Mucosa of descending colon (tissue), 3 donors: Measurements from ENCODE around the gene VEGFC. TPM values are rescaled to one million over a fixed set of nuclear protein-coding genes. Genes with fewer than 3 reads are reported as not detected.

Experiments used
- ATAC-seq: fragments of 200-7000 bp; cut with Tn5 transposase; one replicate; pipeline ENCODE4 v1.9.1; 2020; ENCODE audit warnings: mild to moderate bottlenecking, moderate library complexity
- DNase-seq, 3 donors: peaks; one replicate each; pipeline ENCODE4 v3.0.0-alpha.2; 2020
- H3K36me3 ChIP-seq: fragments of 200-600 bp; one replicate; pipeline ENCODE4 v1.8.0; 2021; ENCODE audit warnings: low read depth, mild to moderate bottlenecking
- H3K4me1 ChIP-seq: fragments of 200-600 bp; one replicate; pipeline ENCODE4 v1.8.0; 2021; ENCODE audit warnings: low read depth, mild to moderate bottlenecking
- H3K4me3 ChIP-seq: fragments of 200-600 bp; one replicate; pipeline ENCODE4 v1.8.0; 2021; ENCODE audit warnings: mild to moderate bottlenecking
- H3K9me3 ChIP-seq: fragments of 200-600 bp; one replicate; pipeline ENCODE4 v1.8.0; 2021; ENCODE audit warnings: mild to moderate bottlenecking
- intact Hi-C, 2 donors: fragments of 100-400 bp; cut with DNase I in 1 of 2; cut with micrococcal nuclease in 1 of 2; formaldehyde crosslinking; loops; one replicate each; pipeline versions ENCODE4 v1.11.0 to v1.11.1; 2022; cut with DNase I, micrococcal nuclease
- total RNA-seq, 3 donors: library from RNA; stranded (reverse); fragmentation: NEBNext Ultra II Directional in 2 of 3; extraction: Animal tissue kit (Norgen Biotek cat#: 25700) in 2 of 3; gene quantifications; one replicate each; pipeline versions ENCODE4 v1.2.1 to v1.2.4, GENCODE V29; 2021 to 2023
- TF ChIP-seq, protein P1 (sequence below): fragments of 200-600 bp; IDR thresholded peaks from one replicate; pipeline ENCODE4 v1.8.0; 2022; ENCODE audit warnings: antibody characterized with exemption, mild to moderate bottlenecking
- donor health status: DM: no; HTN: no; CAD: no; lungs with moderate emphysema.
- donor health status: DM: no; HTN: no; CAD: no.
- donor health status: DM: no; HTN: yes; CAD: no.

VEGFC gene
- total RNA-seq, 3 donors from 2014 or later = 1.2 to 5.3 (median 3.4) TPM

DNA sequence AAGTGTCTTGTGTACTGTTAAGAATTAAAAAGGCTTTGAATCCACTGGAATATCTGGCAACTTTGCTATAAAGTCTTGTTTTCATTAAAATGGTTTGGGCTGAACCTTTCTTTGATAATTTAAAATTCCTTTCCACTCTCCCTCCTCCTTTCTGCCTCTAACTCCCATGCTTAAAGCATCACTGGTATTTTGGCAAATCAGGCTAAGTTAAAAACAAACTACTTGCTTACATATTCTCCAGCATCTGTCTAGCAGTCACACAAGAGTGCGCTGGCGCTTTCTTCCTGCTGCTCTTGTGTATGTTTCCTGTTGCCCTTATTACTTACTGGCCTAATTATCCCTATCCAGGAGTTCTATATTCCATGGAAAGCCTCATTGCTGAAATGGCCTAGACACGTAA lies 136.6 kb downstream of the VEGFC start:
- ATAC-seq (no peak), DNase-seq (no peak)
- Histone ChIP-seq H3K4me3 (no peak overlapping the region), H3K9me3 (no peaks in the 10 kb centered on the region), H3K36me3 (no peaks in the 10 kb centered on the region), H3K4me1 (no peaks in the 10 kb centered on the region)
- TF ChIP-seq, protein P1, sequence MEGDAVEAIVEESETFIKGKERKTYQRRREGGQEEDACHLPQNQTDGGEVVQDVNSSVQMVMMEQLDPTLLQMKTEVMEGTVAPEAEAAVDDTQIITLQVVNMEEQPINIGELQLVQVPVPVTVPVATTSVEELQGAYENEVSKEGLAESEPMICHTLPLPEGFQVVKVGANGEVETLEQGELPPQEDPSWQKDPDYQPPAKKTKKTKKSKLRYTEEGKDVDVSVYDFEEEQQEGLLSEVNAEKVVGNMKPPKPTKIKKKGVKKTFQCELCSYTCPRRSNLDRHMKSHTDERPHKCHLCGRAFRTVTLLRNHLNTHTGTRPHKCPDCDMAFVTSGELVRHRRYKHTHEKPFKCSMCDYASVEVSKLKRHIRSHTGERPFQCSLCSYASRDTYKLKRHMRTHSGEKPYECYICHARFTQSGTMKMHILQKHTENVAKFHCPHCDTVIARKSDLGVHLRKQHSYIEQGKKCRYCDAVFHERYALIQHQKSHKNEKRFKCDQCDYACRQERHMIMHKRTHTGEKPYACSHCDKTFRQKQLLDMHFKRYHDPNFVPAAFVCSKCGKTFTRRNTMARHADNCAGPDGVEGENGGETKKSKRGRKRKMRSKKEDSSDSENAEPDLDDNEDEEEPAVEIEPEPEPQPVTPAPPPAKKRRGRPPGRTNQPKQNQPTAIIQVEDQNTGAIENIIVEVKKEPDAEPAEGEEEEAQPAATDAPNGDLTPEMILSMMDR = no peak
- intact Hi-C loops = no loop called here

DNA sequence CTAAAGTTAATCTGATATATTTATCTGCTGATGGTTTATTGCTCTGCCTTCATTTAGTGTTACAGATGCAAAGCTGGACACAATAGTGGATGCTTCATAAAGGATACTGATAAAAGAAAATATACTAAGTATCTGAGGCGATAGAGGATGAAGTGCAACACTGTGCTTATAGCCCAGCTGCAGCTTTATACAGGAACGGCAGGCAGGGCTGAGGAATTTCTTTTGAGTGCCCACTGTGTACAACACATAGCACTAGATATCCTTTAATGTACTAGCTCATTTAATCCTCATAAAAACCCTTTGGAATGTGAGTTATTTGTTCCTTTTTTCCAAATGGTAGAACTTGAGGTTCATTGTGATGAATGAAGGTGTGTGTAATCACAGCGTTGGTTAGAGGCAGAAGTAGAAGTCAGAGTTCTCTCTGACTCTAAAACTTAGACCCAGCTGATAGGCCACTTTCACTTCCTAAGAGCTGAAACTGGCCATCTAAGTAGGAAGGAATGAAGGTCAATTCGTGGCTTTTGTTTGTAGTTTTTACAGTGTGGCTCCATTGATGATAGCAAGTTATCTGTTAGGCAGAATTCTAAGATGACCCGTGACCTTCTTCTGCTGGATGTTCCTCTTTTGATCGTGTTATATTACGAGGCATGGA lies 138.0 kb downstream of the VEGFC start:
- DNase-seq (no peak), ATAC-seq (no peak)
- no peaks in the 10 kb centered on the region for H3K4me1 ChIP-seq
- intact Hi-C loops = no loop called here
- TF ChIP-seq, protein P1 = no peak
- H3K36me3 ChIP-seq = no peaks in the 10 kb centered on the region
- no peaks in the 10 kb centered on the region for H3K9me3 ChIP-seq
- no peak overlapping the region for H3K4me3 ChIP-seq

DNA sequence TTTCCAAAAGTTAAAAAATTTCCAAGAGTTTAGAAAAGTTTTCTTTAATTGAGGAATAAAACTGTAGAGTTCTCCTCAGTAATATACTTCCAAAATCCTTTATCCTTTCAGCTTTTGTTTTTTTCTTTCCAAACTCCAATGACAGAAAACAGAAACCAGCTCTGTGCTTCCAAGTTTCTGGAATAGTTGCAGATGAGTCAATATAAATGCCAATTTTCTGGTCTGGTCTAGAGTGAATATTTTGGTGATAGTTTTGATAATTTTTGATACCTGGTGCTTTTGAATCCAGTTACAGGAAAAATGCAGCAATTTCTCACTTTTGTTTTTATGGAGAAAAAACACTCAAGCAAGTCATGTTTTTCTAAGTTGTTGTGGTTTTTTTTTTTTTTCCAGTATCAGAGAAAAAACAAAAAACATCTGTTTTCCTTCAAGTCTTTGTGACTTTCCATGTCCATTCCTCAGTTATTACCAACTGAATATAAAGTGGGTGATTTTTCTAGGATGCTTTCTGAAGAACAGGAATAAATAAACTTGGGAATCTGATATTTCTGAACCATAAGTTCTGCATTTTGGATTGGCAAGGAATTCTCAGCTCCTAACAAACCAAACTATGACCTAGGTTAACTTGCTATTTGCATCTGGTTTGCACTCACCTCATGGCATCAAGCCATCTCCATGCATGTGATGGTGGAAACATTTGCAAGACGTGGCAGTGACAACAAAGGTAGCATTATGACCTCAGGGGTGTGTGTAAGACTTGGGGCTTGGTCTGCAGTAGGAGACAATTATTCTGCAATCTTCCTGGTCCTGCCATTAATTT lies 139.1 kb downstream of the VEGFC start:
- Histone ChIP-seq H3K4me3 (no peak overlapping the region), H3K36me3 (no peaks in the 10 kb centered on the region), H3K4me1 (no peaks in the 10 kb centered on the region), H3K9me3 (no peaks in the 10 kb centered on the region)
- no peak for DNase-seq
- ATAC-seq = no peak
- intact Hi-C loops = no loop called here
- TF ChIP-seq, protein P1 = no peak

DNA sequence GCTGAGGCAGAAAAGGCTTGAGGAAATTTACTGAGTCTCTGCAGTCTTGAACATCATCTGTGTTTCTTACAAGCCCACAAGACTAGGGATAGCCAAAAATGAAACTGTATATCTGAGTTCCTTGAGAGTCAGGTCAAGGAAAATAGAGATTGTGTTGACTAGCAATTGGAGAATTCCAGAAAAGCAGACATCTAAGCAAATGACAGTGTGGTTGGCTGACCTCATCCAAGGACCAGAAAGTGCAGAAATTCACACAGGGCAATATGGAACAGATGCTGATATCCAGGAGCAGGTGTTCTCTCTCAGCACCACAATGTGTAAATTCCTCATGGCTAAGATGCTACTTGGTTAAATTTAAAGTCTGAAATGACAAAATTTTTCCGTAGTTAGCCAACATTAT lies 146.4 kb downstream of the VEGFC start:
- H3K9me3 ChIP-seq = no peaks in the 10 kb centered on the region
- no peaks in the 10 kb centered on the region for H3K4me1 ChIP-seq
- DNase-seq (no peak), ATAC-seq (no peak)
- no peaks in the 10 kb centered on the region for H3K36me3 ChIP-seq
- TF ChIP-seq, protein P1 = no peak
- intact Hi-C loops = no loop called here
- H3K4me3 ChIP-seq = no peak overlapping the region

DNA sequence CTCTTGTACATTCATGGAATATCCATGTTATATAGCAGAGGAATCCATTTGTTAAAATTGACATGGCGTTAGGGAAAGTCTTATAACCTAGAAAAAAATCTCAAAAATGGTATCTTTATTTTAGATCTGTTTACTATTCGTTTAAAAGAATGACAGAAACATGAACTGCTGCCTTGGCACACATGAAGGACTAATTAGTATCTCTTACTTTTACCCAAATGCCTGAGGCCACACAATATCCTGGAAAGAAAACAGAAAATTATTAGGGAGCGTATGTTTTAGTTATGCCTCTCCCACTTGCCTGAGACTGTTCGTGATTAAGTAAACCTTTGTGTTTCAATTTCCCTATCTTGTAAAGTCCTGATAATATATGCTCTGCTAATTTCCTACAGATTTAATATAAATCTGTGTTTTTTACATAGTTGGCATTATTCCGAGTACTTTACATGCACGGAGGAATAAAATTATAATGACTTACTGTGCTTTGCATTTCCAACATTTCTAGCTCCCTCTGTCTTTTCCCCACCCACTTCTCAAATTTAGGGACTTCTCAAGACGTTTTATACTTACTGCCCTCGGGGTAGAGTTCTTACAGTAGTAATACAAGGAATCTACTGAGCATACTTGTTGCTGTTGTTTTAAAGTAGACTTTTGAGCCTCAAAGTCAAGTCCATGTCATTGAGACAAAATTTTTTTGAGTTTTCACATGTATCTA lies 147.3 kb downstream of the VEGFC start:
- ATAC-seq = no peak
- intact Hi-C loops = no loop called here
- Histone ChIP-seq H3K9me3 (no peaks in the 10 kb centered on the region), H3K36me3 (no peaks in the 10 kb centered on the region), H3K4me1 (no peaks in the 10 kb centered on the region), H3K4me3 (no peak overlapping the region)
- no peak for DNase-seq
- TF ChIP-seq, protein P1 = no peak
